Osteoblast (primary cell): ENCODE data around the gene FAF2. TPM values are rescaled to one million over a fixed set of nuclear protein-coding genes. Genes with fewer than 3 reads are reported as not detected.
"Not testable (repeated sequence)": the region's sequence is repeated elsewhere in the genome, so short reads cannot be mapped to it uniquely, and the experiment has no call there.

Experiments used
- DNase-seq: peaks from one replicate; pipeline ENCODE4 v3.0.0; 2011; ENCODE audit warnings: low spot score, mixed read lengths; ENCODE audit not compliant: insufficient read length; ENCODE audit errors: missing footprints
- H2AFZ ChIP-seq: 2 replicates; pipeline ENCODE4 v1.6.0; 2011; ENCODE audit warnings: mild to moderate bottlenecking, low read length
- H3K27ac ChIP-seq: 2 replicates; pipeline ENCODE4 v1.5.1; 2011; ENCODE audit warnings: mild to moderate bottlenecking, low read depth, low read length, moderate library complexity
- H3K27me3 ChIP-seq: 2 replicates; pipeline ENCODE4 v1.6.0; 2012; ENCODE audit warnings: mild to moderate bottlenecking, control low read depth, inconsistent platforms, low read length, moderate library complexity; ENCODE audit not compliant: insufficient read depth
- H3K36me3 ChIP-seq: 2 replicates; pipeline ENCODE4 v1.5.1; 2011; ENCODE audit warnings: mild to moderate bottlenecking, low read length, control low read depth, moderate library complexity; ENCODE audit not compliant: insufficient read depth
- H3K4me1 ChIP-seq: 2 replicates; pipeline ENCODE4 v1.5.1; 2011; ENCODE audit warnings: mild to moderate bottlenecking, low read length, control low read depth, moderate library complexity; ENCODE audit not compliant: insufficient read depth
- H3K4me2 ChIP-seq: 2 replicates; pipeline ENCODE4 v1.6.0; 2011; ENCODE audit warnings: mild to moderate bottlenecking, low read length; ENCODE audit not compliant: insufficient read depth
- H3K4me3 ChIP-seq: fragments of 200-600 bp; sonication (generic); 3 replicates; pipeline ENCODE4 v1.5.1; 2012; ENCODE audit warnings: mild to moderate bottlenecking, low read length, inconsistent platforms; ENCODE audit not compliant: insufficient read depth
- H3K79me2 ChIP-seq: 2 replicates; pipeline ENCODE4 v1.6.0; 2012; ENCODE audit warnings: mild to moderate bottlenecking, low read length, control low read depth, inconsistent platforms; ENCODE audit not compliant: insufficient read depth
- H3K9me3 ChIP-seq: 2 replicates; pipeline ENCODE4 v1.5.1; 2011; ENCODE audit warnings: low read depth, low read length, control low read depth
- H4K20me1 ChIP-seq: 2 replicates; pipeline ENCODE4 v1.6.0; 2012; ENCODE audit warnings: mild to moderate bottlenecking, low read length, control low read depth; ENCODE audit not compliant: insufficient read depth
- total RNA-seq: library from RNA; depleted of rRNA; stranded (reverse); fragments of >200 nt; gene quantifications from 2 replicates; pipeline ENCODE4 v1.2.3, GENCODE V29; 2012
- TF ChIP-seq, protein P1 (sequence below): IDR thresholded peaks from 2 replicates; pipeline ENCODE4 v1.5.1; 2011; ENCODE audit warnings: mild to moderate bottlenecking, low read depth, low read length, moderate library complexity; ENCODE audit errors: extremely low read depth

FAF2 gene
- total RNA-seq, 1 donor = 40.2 TPM

DNA sequence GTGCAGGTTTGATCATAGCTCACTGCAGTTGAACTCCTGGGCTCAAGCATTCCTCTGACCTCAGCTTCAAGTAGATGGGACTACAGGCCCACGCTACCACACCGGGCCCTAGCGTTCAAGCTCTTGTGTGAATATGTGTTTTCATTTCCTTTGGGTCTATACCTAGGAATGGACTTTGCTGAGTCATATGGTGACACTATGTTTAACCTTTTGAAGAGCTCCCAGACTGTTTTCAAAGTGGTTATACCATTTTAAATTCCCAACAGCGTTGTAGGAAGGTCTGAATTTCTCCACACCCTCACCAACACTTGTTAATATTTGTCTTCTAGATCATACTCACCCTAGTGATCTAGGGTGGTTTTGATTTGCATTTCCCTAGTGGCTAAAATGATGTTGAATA lies 33.5 kb downstream of the FAF2 start:
- TF ChIP-seq, protein P1, sequence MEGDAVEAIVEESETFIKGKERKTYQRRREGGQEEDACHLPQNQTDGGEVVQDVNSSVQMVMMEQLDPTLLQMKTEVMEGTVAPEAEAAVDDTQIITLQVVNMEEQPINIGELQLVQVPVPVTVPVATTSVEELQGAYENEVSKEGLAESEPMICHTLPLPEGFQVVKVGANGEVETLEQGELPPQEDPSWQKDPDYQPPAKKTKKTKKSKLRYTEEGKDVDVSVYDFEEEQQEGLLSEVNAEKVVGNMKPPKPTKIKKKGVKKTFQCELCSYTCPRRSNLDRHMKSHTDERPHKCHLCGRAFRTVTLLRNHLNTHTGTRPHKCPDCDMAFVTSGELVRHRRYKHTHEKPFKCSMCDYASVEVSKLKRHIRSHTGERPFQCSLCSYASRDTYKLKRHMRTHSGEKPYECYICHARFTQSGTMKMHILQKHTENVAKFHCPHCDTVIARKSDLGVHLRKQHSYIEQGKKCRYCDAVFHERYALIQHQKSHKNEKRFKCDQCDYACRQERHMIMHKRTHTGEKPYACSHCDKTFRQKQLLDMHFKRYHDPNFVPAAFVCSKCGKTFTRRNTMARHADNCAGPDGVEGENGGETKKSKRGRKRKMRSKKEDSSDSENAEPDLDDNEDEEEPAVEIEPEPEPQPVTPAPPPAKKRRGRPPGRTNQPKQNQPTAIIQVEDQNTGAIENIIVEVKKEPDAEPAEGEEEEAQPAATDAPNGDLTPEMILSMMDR = no peak
- Histone ChIP-seq H3K4me2 (no peak overlapping the region), H3K27me3 (no peaks in the 10 kb centered on the region), H2AFZ (no peak overlapping the region), H4K20me1 (peaks cover 11% of the 10 kb centered on the region), H3K9me3 (no peaks in the 10 kb centered on the region), H3K36me3 (peaks cover 46% of the 10 kb centered on the region), H3K27ac (no peak overlapping the region), H3K4me3 (no peak overlapping the region), H3K79me2 (peaks cover 74% of the 10 kb centered on the region), H3K4me1 (no peaks in the 10 kb centered on the region)
- peak; percentile 27 for DNase-seq

DNA sequence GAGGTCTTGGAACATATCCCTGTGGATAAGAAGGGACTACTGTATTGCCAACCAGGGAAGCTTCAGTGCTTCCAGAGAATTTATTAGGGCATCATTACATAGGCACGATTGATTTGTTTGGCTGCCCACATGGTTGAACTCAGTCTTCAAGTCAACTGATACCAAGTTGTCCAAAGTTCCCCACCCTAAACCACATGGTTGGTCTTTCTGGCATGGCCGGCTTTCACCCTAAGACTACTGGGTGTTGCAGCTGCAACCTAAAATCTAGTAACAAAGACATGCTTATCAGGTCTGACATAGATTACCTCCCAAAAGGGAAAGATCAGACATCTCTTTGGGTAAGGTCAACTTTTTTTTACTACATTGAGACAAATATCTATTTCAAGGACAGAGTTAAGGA lies 37.0 kb downstream of the FAF2 start:
- TF ChIP-seq, protein P1 = no peak
- H3K27ac ChIP-seq = no peak overlapping the region
- peaks cover under 1% of the 10 kb centered on the region for H3K4me1 ChIP-seq
- H3K4me3 ChIP-seq = no peak overlapping the region
- DNase-seq = no peak
- peaks cover 58% of the 10 kb centered on the region for H3K79me2 ChIP-seq
- H3K9me3 ChIP-seq = no peaks in the 10 kb centered on the region
- no peak overlapping the region for H2AFZ ChIP-seq
- H3K36me3 ChIP-seq = peaks cover 54% of the 10 kb centered on the region
- H4K20me1 ChIP-seq = no peaks in the 10 kb centered on the region
- H3K4me2 ChIP-seq = no peak overlapping the region
- H3K27me3 ChIP-seq = no peaks in the 10 kb centered on the region

DNA sequence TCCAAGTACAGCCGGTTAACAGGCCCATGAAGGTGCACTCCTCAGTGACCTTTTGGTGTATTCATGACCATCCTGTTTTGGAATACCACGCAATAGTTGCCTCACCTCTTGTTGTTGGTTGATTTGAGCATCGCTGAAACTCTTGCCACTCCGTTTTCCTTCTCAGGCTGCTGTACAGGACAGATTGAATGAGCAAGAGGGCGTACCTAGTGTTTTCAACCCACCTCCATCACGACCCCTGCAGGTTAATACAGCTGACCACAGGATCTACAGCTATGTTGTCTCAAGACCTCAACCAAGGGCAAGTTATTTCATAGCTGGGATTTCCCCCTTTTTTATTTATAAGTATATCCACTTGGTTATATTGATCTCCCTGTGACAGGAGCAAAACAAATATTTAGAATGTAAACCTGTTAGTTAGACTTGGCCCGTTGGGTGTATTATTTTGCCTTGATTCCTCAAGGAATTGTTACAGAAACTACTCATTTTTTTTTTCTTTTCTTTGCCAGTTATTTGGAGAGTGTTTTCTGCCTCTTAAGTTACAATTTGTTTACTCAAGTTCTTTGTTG lies 38.1 kb downstream of the FAF2 start:
- H3K4me1 ChIP-seq = peaks cover 10% of the 10 kb centered on the region
- H4K20me1 ChIP-seq = peaks cover 4% of the 10 kb centered on the region
- DNase-seq = no peak
- no peak overlapping the region for H3K4me2 ChIP-seq
- TF ChIP-seq, protein P1 = no peak
- no peak overlapping the region for H3K27ac ChIP-seq
- H3K36me3 ChIP-seq = peaks cover 58% of the 10 kb centered on the region
- no peak overlapping the region for H3K4me3 ChIP-seq
- H3K27me3 ChIP-seq = no peaks in the 10 kb centered on the region
- H2AFZ ChIP-seq = no peak overlapping the region
- no peaks in the 10 kb centered on the region for H3K9me3 ChIP-seq
- peaks cover 57% of the 10 kb centered on the region for H3K79me2 ChIP-seq

DNA sequence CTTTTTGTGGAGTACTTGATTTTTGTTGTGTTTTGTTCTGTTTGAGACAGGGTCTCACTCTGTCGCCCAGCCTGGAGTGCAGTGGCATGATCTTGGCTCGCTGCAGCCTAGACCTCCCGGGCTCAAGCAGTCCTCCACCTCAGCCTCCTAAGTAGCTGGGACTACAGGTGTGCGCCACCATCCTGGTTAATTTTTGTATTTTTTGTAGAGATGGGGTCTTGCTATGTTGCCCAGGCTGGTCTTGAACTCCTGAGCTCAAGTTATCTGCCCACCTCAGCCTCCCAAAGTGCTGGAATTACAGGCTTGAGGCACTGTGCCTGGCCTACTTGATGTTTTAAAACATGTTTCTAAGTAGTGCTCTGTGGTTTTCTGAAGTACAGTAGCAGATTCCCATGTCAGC lies 39.0 kb downstream of the FAF2 start:
- Histone ChIP-seq H3K79me2 (peaks cover 57% of the 10 kb centered on the region), H3K4me1 (peaks cover 13% of the 10 kb centered on the region), H3K36me3 (peaks cover 61% of the 10 kb centered on the region)
- not testable (repeated sequence) for H3K9me3 ChIP-seq, H3K27me3 ChIP-seq, H3K4me2 ChIP-seq, H4K20me1 ChIP-seq, H3K4me3 ChIP-seq, DNase-seq, H3K27ac ChIP-seq, H2AFZ ChIP-seq
